Caco-2 (cell line): ENCODE measurements around the gene CEL. TPM values are rescaled to one million over a fixed set of nuclear protein-coding genes. Genes with fewer than 3 reads are reported as not detected.

Source experiments
- BruUV-seq: library from RNA; stranded (reverse); fragments of 400-500 nt; replicated peaks from 2 replicates; lab custom pipeline; 2021; lab: Mats Ljungman, UMichigan
- CTCF ChIA-PET: fragments of 300-600 bp; sonication (Branson Sonifier 250); formaldehyde crosslinking; loops from one replicate; lab custom pipeline; 2022; ENCODE audit warnings: antibody characterized with exemption; lab: Charles Lee
- POLR2A ChIA-PET: fragments of 300-600 bp; sonication (Branson Sonifier 250); formaldehyde crosslinking; loops from one replicate; lab custom pipeline; 2022; ENCODE audit warnings: antibody characterized with exemption; lab: Charles Lee
- DNase-seq, 2 experiments: peaks; one replicate each; pipeline versions ENCODE4 v3.0.0 to v3.0.0-alpha.2; 2020 to 2022
- H3K27me3 ChIP-seq: replicated peaks from 2 replicates; pipeline ENCODE4 v1.6.0; 2011; ENCODE audit warnings: low read length; ENCODE audit not compliant: control insufficient read depth, insufficient read depth
- H3K36me3 ChIP-seq: 2 replicates; pipeline ENCODE4 v1.5.1; 2011; ENCODE audit warnings: low read length; ENCODE audit not compliant: control insufficient read depth, insufficient read depth
- H3K4me1 ChIP-seq: fragments of 250-450 bp; sonication (Bioruptor Pico); 2 replicates; pipeline ENCODE4 v1.5.1; 2020; ENCODE audit warnings: mild to moderate bottlenecking
- H3K4me3 ChIP-seq: 2 replicates; pipeline ENCODE4 v1.5.1; 2011; ENCODE audit warnings: low read depth, mild to moderate bottlenecking, control low read depth, low read length
- H3K9me3 ChIP-seq: fragments of 250-450 bp; sonication (Bioruptor Pico); 2 replicates; pipeline ENCODE4 v1.5.1; 2020; ENCODE audit warnings: mild to moderate bottlenecking, moderate library complexity
- H3K27ac Mint-ChIP-seq: one replicate; pipeline ENCODE4 v1.8.0; 2022; ENCODE audit warnings: mixed read lengths; ENCODE audit not compliant: unreplicated experiment
- H3K27me3 Mint-ChIP-seq: one replicate; pipeline ENCODE4 v1.8.0; 2022; ENCODE audit warnings: mixed read lengths; ENCODE audit not compliant: insufficient read depth, unreplicated experiment
- H3K36me3 Mint-ChIP-seq: one replicate; pipeline ENCODE4 v1.8.0; 2022; ENCODE audit warnings: mild to moderate bottlenecking, mixed read lengths; ENCODE audit not compliant: insufficient read depth, unreplicated experiment
- H3K4me1 Mint-ChIP-seq: one replicate; pipeline ENCODE4 v1.8.0; 2022; ENCODE audit warnings: low read depth, mixed read lengths; ENCODE audit not compliant: unreplicated experiment
- H3K4me3 Mint-ChIP-seq: one replicate; pipeline ENCODE4 v1.8.0; 2022; ENCODE audit warnings: mild to moderate bottlenecking, moderate library complexity, mixed read lengths; ENCODE audit not compliant: unreplicated experiment
- H3K9me3 Mint-ChIP-seq: one replicate; pipeline ENCODE4 v1.8.0; 2022; ENCODE audit warnings: mixed read lengths; ENCODE audit not compliant: unreplicated experiment
- intact Hi-C: fragments of 100-400 bp; cut with micrococcal nuclease; formaldehyde crosslinking; loops from one replicate; pipeline ENCODE4 v1.10.0; 2022; ENCODE audit not compliant: unreplicated experiment
- total RNA-seq: library from RNA; stranded (reverse); gene quantifications from 2 replicates; pipeline ENCODE4 v1.2.3, GENCODE V29; 2022
- TF ChIP-seq, protein P1 (sequence below), 2 experiments: fragments of 200-600 bp in 1 of 2; IDR thresholded peaks; 1 replicate in 1 of 2; 2 replicates in 1 of 2; pipeline versions ENCODE4 v1.5.1 to v1.8.0; 2011 to 2022; ENCODE audit warnings: antibody characterized with exemption in 1 of 2, control low read depth in 1 of 2, inconsistent platforms in 1 of 2, low read depth in 1 of 2, low read length in 1 of 2, mild to moderate bottlenecking in 1 of 2, moderate library complexity in 1 of 2; ENCODE audit not compliant: insufficient read depth in 1 of 2, severe bottlenecking in 1 of 2, unreplicated experiment in 1 of 2

Gene CEL
- total RNA-seq, 1 experiment from 2014 or later: 2.0 TPM

DNA sequence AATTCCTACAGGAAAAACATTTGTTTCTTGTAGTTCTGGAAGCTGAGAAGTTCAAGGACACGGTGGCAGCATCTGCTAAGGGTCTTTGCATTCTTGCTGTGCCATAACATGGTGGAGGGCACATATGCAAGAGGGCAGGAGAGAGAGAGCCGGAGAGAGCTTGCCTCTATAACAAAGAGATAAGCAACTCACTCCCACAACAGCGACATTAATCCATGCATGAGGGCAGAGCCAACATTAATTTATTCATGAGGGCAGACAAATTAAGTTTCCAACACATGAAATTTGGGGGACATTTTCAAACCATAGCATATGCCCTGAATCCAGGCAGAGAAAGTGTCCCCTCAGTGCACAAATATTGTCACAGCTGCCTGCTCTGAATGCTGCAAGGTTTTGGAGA is 35.4 kb upstream of the CEL start:
- Mint-ChIP-seq H3K9me3 (no peaks in the 10 kb centered on the region), H3K36me3 (peaks cover 12% of the 10 kb centered on the region), H3K27me3 (peaks cover 5% of the 10 kb centered on the region), H3K27ac (no peak overlapping the region), H3K4me1 (peaks cover 1% of the 10 kb centered on the region), H3K4me3 (no peak overlapping the region)
- Histone ChIP-seq H3K36me3 (no peaks in the 10 kb centered on the region; the same call in 1 of the 2 replicates), H3K4me3 (no peak overlapping the region), H3K27me3 (no peaks in the 10 kb centered on the region), H3K4me1 (peaks cover 5% of the 10 kb centered on the region; the same call in 1 of the 2 replicates), H3K9me3 (no peaks in the 10 kb centered on the region)
- POLR2A ChIA-PET: interaction anchor here (0.6 kb wide), 1 partner anchor 107 kb away, joined by 5 read pairs; no protein-coding TSS in a partner anchor
- no peak for DNase-seq
- BruUV-seq: no TSS peak
- intact Hi-C loops: no loop called here
- TF ChIP-seq, protein P1, sequence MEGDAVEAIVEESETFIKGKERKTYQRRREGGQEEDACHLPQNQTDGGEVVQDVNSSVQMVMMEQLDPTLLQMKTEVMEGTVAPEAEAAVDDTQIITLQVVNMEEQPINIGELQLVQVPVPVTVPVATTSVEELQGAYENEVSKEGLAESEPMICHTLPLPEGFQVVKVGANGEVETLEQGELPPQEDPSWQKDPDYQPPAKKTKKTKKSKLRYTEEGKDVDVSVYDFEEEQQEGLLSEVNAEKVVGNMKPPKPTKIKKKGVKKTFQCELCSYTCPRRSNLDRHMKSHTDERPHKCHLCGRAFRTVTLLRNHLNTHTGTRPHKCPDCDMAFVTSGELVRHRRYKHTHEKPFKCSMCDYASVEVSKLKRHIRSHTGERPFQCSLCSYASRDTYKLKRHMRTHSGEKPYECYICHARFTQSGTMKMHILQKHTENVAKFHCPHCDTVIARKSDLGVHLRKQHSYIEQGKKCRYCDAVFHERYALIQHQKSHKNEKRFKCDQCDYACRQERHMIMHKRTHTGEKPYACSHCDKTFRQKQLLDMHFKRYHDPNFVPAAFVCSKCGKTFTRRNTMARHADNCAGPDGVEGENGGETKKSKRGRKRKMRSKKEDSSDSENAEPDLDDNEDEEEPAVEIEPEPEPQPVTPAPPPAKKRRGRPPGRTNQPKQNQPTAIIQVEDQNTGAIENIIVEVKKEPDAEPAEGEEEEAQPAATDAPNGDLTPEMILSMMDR (IDR thresholded peaks at IDR 0.05; ENCODE audit: insufficient read depth in 1 of 2, low read depth in 1 of 2, low read length in 1 of 2, severe bottlenecking in 1 of 2, unreplicated experiment in 1 of 2): no peak
- CTCF ChIA-PET: no interaction called here

DNA sequence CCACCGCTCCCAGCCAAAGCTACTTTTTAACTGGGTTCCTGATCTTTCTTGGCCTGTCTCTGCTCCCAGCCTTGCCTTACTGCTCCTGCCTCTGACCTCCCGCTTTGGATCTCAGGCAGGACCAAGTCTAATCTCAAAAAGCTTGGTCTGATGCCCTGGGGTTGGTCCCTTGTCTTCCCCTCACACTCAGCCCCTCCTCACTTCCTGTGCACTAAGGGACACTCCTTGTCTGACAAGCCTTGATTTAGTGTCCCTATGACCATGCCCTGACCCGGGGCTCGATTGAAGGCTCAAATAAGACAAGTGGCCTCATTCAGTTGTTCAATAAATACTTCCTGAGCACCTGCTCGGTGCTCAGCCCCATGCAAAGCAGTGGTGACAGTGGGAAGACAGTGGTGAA is 34.6 kb upstream of the CEL start:
- no peaks in the 10 kb centered on the region for H3K9me3 ChIP-seq
- Mint-ChIP-seq H3K4me1 (peaks cover 8% of the 10 kb centered on the region), H3K9me3 (no peaks in the 10 kb centered on the region), H3K27ac (no peak overlapping the region), H3K36me3 (peaks cover 17% of the 10 kb centered on the region), H3K4me3 (no peak overlapping the region), H3K27me3 (peaks cover 5% of the 10 kb centered on the region)
- POLR2A ChIA-PET: no interaction called here
- no TSS peak for BruUV-seq
- H3K27me3 ChIP-seq: no peaks in the 10 kb centered on the region
- no peak overlapping the region for H3K4me3 ChIP-seq
- TF ChIP-seq, protein P1 (IDR thresholded peaks at IDR 0.05; ENCODE audit: insufficient read depth in 1 of 2, low read depth in 1 of 2, low read length in 1 of 2, severe bottlenecking in 1 of 2, unreplicated experiment in 1 of 2): no peak
- DNase-seq: no peak
- CTCF ChIA-PET: no interaction called here
- intact Hi-C loops: no loop called here
- peaks cover 10% of the 10 kb centered on the region; the same call in 1 of the 2 replicates for H3K4me1 ChIP-seq
- no peaks in the 10 kb centered on the region; the same call in 1 of the 2 replicates for H3K36me3 ChIP-seq

DNA sequence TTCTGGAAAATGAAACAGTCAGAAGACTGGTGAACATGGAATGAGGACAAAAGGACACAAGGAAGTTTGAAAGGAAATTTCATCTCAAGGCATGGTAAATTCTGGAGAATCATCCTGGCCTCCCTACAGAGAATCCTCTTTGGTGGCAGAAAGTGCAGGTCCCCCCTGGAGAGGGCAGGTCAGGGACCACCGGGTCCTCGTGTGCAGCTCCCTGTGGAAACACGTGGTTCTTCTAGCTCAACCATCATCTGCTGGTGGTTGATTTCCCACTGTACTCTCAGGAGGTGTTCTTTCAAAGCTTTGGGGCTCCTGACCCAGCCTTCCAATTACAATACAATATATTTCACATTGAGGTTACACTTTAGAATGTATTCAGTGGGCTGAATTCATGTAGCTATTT is 33.6 kb upstream of the CEL start:
- peak overlapping the region; percentile 29 for H3K4me3 Mint-ChIP-seq
- DNase-seq: no peak
- POLR2A ChIA-PET: no interaction called here
- intact Hi-C loops: no loop called here
- Histone ChIP-seq H3K9me3 (no peaks in the 10 kb centered on the region), H3K4me1 (peaks cover 9% of the 10 kb centered on the region; the same call in 1 of the 2 replicates), H3K36me3 (peaks cover under 1% of the 10 kb centered on the region), H3K27me3 (no peaks in the 10 kb centered on the region), H3K4me3 (no peak overlapping the region)
- peaks cover 25% of the 10 kb centered on the region for H3K36me3 Mint-ChIP-seq
- H3K9me3 Mint-ChIP-seq: no peaks in the 10 kb centered on the region
- TF ChIP-seq, protein P1 (IDR thresholded peaks at IDR 0.05; ENCODE audit: insufficient read depth in 1 of 2, low read depth in 1 of 2, low read length in 1 of 2, severe bottlenecking in 1 of 2, unreplicated experiment in 1 of 2): no peak
- H3K27ac Mint-ChIP-seq: no peak overlapping the region
- H3K4me1 Mint-ChIP-seq: peaks cover 15% of the 10 kb centered on the region
- H3K27me3 Mint-ChIP-seq: peaks cover 5% of the 10 kb centered on the region
- CTCF ChIA-PET: no interaction called here
- BruUV-seq: TSS peak; percentile 17
